CD14-positive monocyte (primary cell): ENCODE data around the gene UBE2QL1. TPM values are rescaled to one million over a fixed set of nuclear protein-coding genes. Genes with fewer than 3 reads are reported as not detected.

Experiments
- DNase-seq, 3 donors: peaks; one replicate each; pipeline ENCODE4 v3.0.0-alpha.2; 2011 to 2022
- H2AFZ ChIP-seq: 2 replicates; pipeline ENCODE4 v1.6.0; 2012; ENCODE audit warnings: mild to moderate bottlenecking, low read depth, low read length, inconsistent platforms; ENCODE audit not compliant: insufficient read depth, poor library complexity, severe bottlenecking
- H3K27ac ChIP-seq, 2 donors: 1 replicate in 1 of 2; 2 replicates in 1 of 2; pipeline ENCODE4 v1.5.1; 2012 to 2013; ENCODE audit warnings: low read length in 2 of 2, control low read depth in 1 of 2, inconsistent platforms in 1 of 2, low read depth in 1 of 2, mild to moderate bottlenecking in 1 of 2
- H3K27me3 ChIP-seq, 2 donors: one replicate each; pipeline versions ENCODE4 v1.6.0 to v1.6.1; 2011 to 2013; ENCODE audit warnings: low read length in 2 of 2; ENCODE audit not compliant: control insufficient read depth in 2 of 2, insufficient read depth in 2 of 2
- H3K36me3 ChIP-seq, 2 donors: replicated peaks in 1 of 2; 1 replicate in 1 of 2; 2 replicates in 1 of 2; pipeline versions ENCODE4 v1.5.1 to v1.6.1; 2012 to 2013; ENCODE audit warnings: low read length in 2 of 2, control low read depth in 1 of 2, inconsistent platforms in 1 of 2, mild to moderate bottlenecking in 1 of 2; ENCODE audit not compliant: insufficient read depth in 2 of 2, control insufficient read depth in 1 of 2
- H3K4me1 ChIP-seq, 2 donors: 1 replicate in 1 of 2; 2 replicates in 1 of 2; pipeline versions ENCODE4 v1.5.1 to v1.6.1; 2012 to 2013; ENCODE audit warnings: low read length in 2 of 2, control low read depth in 1 of 2, inconsistent platforms in 1 of 2, mild to moderate bottlenecking in 1 of 2, moderate library complexity in 1 of 2; ENCODE audit not compliant: insufficient read depth in 2 of 2, control insufficient read depth in 1 of 2
- H3K4me2 ChIP-seq: replicated peaks from 2 replicates; pipeline ENCODE3; 2012; ENCODE audit warnings: low read length, moderate library complexity, mild to moderate bottlenecking; ENCODE audit not compliant: poor library complexity, severe bottlenecking; ENCODE audit errors: extremely low read depth
- H3K4me3 ChIP-seq, 3 experiments: fragments of 200-600 bp in 1 of 3; sonication (generic) in 1 of 3; replicated peaks in 1 of 3; 1 replicate in 2 of 3; 2 replicates in 1 of 3; pipeline ENCODE4 v1.5.1; 2011 to 2013; ENCODE audit warnings: low read length in 3 of 3, mild to moderate bottlenecking in 3 of 3, control low read depth in 2 of 3, low read depth in 2 of 3, inconsistent platforms in 1 of 3, moderate library complexity in 1 of 3
- H3K79me2 ChIP-seq: 2 replicates; pipeline ENCODE4 v1.6.0; 2012; ENCODE audit warnings: mild to moderate bottlenecking, control low read depth, inconsistent platforms, low read length, moderate library complexity; ENCODE audit not compliant: insufficient read depth
- H3K9ac ChIP-seq: 2 replicates; pipeline ENCODE4 v1.6.0; 2017; ENCODE audit warnings: low read length, mild to moderate bottlenecking; ENCODE audit not compliant: insufficient read depth, poor library complexity, severe bottlenecking
- H3K9me3 ChIP-seq, 2 donors: replicated peaks in 1 of 2; 1 replicate in 1 of 2; 2 replicates in 1 of 2; pipeline versions ENCODE4 v1.5.1 to v1.6.1; 2012 to 2013; ENCODE audit warnings: low read length in 2 of 2, control low read depth in 1 of 2; ENCODE audit not compliant: control insufficient read depth in 1 of 2, insufficient read depth in 1 of 2
- H4K20me1 ChIP-seq: 2 replicates; pipeline ENCODE4 v1.6.0; 2012; ENCODE audit warnings: mild to moderate bottlenecking, low read length, control low read depth, moderate library complexity; ENCODE audit not compliant: insufficient read depth
- H3K27ac Mint-ChIP-seq, 7 donors: one replicate each; pipeline ENCODE4 v1.8.0; 2020; ENCODE audit warnings: mild to moderate bottlenecking in 7 of 7, mixed read lengths in 7 of 7, moderate library complexity in 6 of 7, inconsistent platforms in 2 of 7
- H3K27me3 Mint-ChIP-seq, 3 donors: one replicate each; pipeline ENCODE4 v1.8.0; 2021 to 2022; ENCODE audit warnings: low read depth in 3 of 3, mild to moderate bottlenecking in 3 of 3, mixed read lengths in 3 of 3, moderate library complexity in 3 of 3, inconsistent platforms in 1 of 3
- H3K36me3 Mint-ChIP-seq, 2 donors: one replicate each; pipeline ENCODE4 v1.8.0; 2020; ENCODE audit warnings: mixed read lengths in 2 of 2, inconsistent platforms in 1 of 2, mild to moderate bottlenecking in 1 of 2
- H3K4me1 Mint-ChIP-seq: one replicate; pipeline ENCODE4 v1.8.0; 2020; ENCODE audit warnings: mild to moderate bottlenecking, mixed read lengths
- H3K4me3 Mint-ChIP-seq, 2 donors: one replicate each; pipeline ENCODE4 v1.8.0; 2020; ENCODE audit warnings: mild to moderate bottlenecking in 2 of 2, mixed read lengths in 2 of 2, moderate library complexity in 1 of 2
- H3K9me3 Mint-ChIP-seq, 7 donors: one replicate each; pipeline ENCODE4 v1.8.0; 2020 to 2022; ENCODE audit warnings: mixed read lengths in 7 of 7, mild to moderate bottlenecking in 6 of 7, moderate library complexity in 6 of 7, inconsistent platforms in 2 of 7
- WGBS: methylation state at CpG from one replicate; pipeline ENCODE4 v1.1.5; 2013; ENCODE audit warnings: missing lambda C conversion rate; ENCODE audit not compliant: insufficient coverage; 5-methylcytosine and 5-hydroxymethylcytosine counted together
- intact Hi-C, 2 donors: fragments of 100-400 bp; cut with micrococcal nuclease; formaldehyde crosslinking; loops; one replicate each; pipeline versions ENCODE4 v1.15.0 to v1.15.1; 2023
- polyA plus RNA-seq, 3 donors: library from polyadenylated mRNA; depleted of rRNA in 1 of 3; unstranded in 2 of 3; stranded (reverse) in 1 of 3; fragments of 300-500 nt in 2 of 3; fragments of >200 nt in 1 of 3; fragmentation: Illumina TruSeq in 2 of 3; gene quantifications; 1 replicate in 2 of 3; 2 replicates in 1 of 3; pipeline ENCODE4 v1.2.3, GENCODE V29; 2012 to 2021
- TF ChIP-seq, protein P1 (sequence below): fragments of 200-600 bp; IDR thresholded peaks from one replicate; pipeline ENCODE4 v1.8.0; 2022; ENCODE audit warnings: antibody characterized with exemption, mild to moderate bottlenecking

The UBE2QL1 gene
- polyA plus RNA-seq, 3 donors = not detected

DNA sequence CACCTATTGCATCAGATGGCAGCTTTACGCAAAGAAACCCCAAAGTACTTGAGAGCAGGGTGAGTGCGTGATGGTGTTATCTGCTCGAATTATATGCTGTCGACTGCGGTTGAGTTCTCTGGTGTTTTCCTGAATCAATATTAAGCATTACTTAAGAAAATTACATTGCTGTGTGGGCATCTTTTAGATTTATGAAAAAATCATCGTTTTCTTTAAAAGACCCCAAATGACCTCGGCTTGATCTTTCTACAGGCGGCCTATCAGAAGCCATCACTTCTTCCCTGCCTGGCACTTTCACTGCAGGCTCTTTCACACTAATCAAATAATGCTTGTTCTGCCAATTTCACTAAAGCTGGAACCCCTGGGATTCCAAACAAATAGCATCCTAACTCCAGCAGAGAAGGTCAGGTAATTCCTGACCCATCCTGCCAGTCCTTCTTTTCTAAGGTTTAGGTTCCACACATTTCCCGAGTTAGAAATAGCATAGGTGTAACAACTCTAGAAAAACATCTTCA is 1.7 kb downstream of the UBE2QL1 start:
- H3K4me2 ChIP-seq = no peak overlapping the region
- peaks cover 0 to 12% of the 10 kb centered on the region in 2 donors for H3K9me3 ChIP-seq
- H4K20me1 ChIP-seq = no peaks in the 10 kb centered on the region
- no peak overlapping the region for H3K9ac ChIP-seq
- H3K36me3 ChIP-seq = no peaks in the 10 kb centered on the region
- H3K9me3 Mint-ChIP-seq = peaks cover 0 to 8% (median 0%) of the 10 kb centered on the region in 7 donors
- no peaks in the 10 kb centered on the region for H3K36me3 Mint-ChIP-seq
- no peak overlapping the region for H3K4me3 ChIP-seq
- no peak overlapping the region for H3K27ac ChIP-seq
- no peaks in the 10 kb centered on the region for H3K4me1 ChIP-seq
- intact Hi-C loops = no loop called here
- peaks cover 4% of the 10 kb centered on the region for H3K4me1 Mint-ChIP-seq
- no peaks in the 10 kb centered on the region for H3K79me2 ChIP-seq
- 40% methylated on average over 1 of the region's 9 CpGs for WGBS
- DNase-seq = no peak
- TF ChIP-seq, protein P1, sequence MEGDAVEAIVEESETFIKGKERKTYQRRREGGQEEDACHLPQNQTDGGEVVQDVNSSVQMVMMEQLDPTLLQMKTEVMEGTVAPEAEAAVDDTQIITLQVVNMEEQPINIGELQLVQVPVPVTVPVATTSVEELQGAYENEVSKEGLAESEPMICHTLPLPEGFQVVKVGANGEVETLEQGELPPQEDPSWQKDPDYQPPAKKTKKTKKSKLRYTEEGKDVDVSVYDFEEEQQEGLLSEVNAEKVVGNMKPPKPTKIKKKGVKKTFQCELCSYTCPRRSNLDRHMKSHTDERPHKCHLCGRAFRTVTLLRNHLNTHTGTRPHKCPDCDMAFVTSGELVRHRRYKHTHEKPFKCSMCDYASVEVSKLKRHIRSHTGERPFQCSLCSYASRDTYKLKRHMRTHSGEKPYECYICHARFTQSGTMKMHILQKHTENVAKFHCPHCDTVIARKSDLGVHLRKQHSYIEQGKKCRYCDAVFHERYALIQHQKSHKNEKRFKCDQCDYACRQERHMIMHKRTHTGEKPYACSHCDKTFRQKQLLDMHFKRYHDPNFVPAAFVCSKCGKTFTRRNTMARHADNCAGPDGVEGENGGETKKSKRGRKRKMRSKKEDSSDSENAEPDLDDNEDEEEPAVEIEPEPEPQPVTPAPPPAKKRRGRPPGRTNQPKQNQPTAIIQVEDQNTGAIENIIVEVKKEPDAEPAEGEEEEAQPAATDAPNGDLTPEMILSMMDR = no peak
- peaks cover 29 to 42% of the 10 kb centered on the region in 2 donors for H3K27me3 ChIP-seq
- no peak overlapping the region for H3K27ac Mint-ChIP-seq
- H3K4me3 Mint-ChIP-seq = peak overlapping the region in 1 of 2 donors; percentile 83
- H2AFZ ChIP-seq = no peak overlapping the region
- peaks cover 39 to 53% (median 51%) of the 10 kb centered on the region in 3 donors for H3K27me3 Mint-ChIP-seq

GRCh38 chr5:6452622-6453504 is 4.2 kb downstream of the UBE2QL1 start:
- Histone ChIP-seq H3K27ac (no peak overlapping the region), H3K79me2 (no peaks in the 10 kb centered on the region), H4K20me1 (no peaks in the 10 kb centered on the region), H3K4me1 (no peaks in the 10 kb centered on the region), H3K4me3 (no peak overlapping the region), H3K9ac (no peak overlapping the region), H3K9me3 (peaks cover 0 to 6% of the 10 kb centered on the region in 2 donors), H3K4me2 (no peak overlapping the region), H3K27me3 (peaks cover 29 to 42% of the 10 kb centered on the region in 2 donors), H2AFZ (no peak overlapping the region), H3K36me3 (no peaks in the 10 kb centered on the region)
- H3K27ac Mint-ChIP-seq = no peak overlapping the region
- intact Hi-C loops = no loop called here
- 95% methylated on average over 7 of the region's 10 CpGs for WGBS
- H3K27me3 Mint-ChIP-seq = peaks cover 48 to 57% (median 48%) of the 10 kb centered on the region in 3 donors
- DNase-seq = no peak
- H3K4me3 Mint-ChIP-seq = no peak overlapping the region
- peaks cover 0 to 6% (median 0%) of the 10 kb centered on the region in 7 donors for H3K9me3 Mint-ChIP-seq
- H3K4me1 Mint-ChIP-seq = peaks cover 4% of the 10 kb centered on the region
- H3K36me3 Mint-ChIP-seq = no peaks in the 10 kb centered on the region
- TF ChIP-seq, protein P1 = no peak
